ENCODE results near the gene FXYD2. TPM values are rescaled to one million over a fixed set of nuclear protein-coding genes. Genes with fewer than 3 reads are reported as not detected.
A peak's percentile ranks its signal among the peaks of the same experiment; 100 is the strongest.

Gene FXYD2
- total RNA-seq, 5 donors from 2014 or later (not counting 1 experiment from before 2014, with no cell fraction given): 4.3 to 26.0 (median 14.7) TPM

DNA sequence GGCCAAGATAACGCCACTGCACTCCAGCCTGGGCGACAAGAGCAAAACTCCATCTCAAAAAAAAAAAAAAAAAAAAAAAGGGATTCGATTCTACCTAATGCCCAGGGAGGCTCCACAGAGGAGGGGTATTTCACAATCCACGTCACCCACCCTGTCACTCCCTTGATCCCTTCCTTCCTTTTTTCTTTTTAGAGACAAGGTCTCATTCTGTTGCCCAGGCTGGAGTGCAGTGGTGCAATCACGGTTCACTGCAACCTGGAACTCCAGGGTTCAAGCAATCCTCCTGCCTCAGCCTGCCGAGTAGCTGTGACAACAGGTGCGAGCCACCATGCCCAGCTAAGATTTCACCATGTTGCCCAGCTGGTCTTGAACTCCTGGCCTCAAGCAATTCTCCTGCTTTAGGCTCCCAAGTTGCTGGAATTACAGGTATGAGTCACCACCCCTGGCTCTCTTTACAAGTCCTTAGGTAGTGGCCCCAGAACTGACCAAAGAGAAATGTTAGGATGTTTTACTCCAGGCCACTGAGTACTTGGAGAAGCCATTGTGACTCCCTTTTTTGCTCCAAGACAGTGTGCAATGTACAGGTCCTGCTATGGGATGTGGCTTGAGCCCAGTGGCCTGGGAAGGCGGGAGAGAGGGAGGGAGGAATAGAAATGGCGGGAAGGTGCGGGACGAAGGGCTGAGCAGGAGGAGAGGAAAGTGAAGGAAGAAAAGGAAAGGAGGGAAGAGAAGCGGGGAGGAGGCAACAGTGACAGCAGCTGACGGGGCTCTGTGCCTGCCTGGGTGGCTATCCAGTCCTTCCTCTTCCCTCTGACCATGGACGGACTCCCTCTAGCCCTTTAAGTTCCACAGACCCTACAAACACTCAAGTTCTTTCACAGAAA lies 11.8 kb upstream of the FXYD2 start:
- Mint-ChIP-seq H3K9me3 (no peaks in the 10 kb centered on the region), H3K27ac (no peak overlapping the region), H3K36me3 (no peaks in the 10 kb centered on the region), H3K27me3 (peaks cover 0 to 4% of the 10 kb centered on the region in 2 donors), H3K4me1 (peaks cover 0 to 8% (median 5%) of the 10 kb centered on the region in 3 donors), H3K4me3 (no peak overlapping the region)
- Histone ChIP-seq H3K9me3 (no peaks in the 10 kb centered on the region), H3K4me3 (ENCODE audit: control insufficient read depth in 1 of 2, extremely low read depth in 1 of 2, low read length in 1 of 2) (no peak overlapping the region), H3K27ac (ENCODE audit: low read length) (no peak overlapping the region), H3K4me1 (ENCODE audit: control insufficient read depth in 1 of 2, extremely low read depth in 1 of 2, insufficient read depth in 2 of 2, low read length in 2 of 2) (peaks cover 0 to 16% of the 10 kb centered on the region in 2 experiments), H3K36me3 (ENCODE audit: control insufficient read depth in 2 of 2, extremely low read depth in 1 of 2, insufficient read depth in 1 of 2, low read length in 1 of 2) (no peaks in the 10 kb centered on the region), H3K27me3 (replicated peaks in 1 of 2; ENCODE audit: control insufficient read depth in 2 of 2, extremely low read depth in 1 of 2, insufficient read depth in 2 of 2, low read length in 1 of 2) (peaks cover 0 to 30% of the 10 kb centered on the region in 2 experiments)
- CTCF ChIA-PET: interaction anchor here in 1 of 2 donors (0.5 to 0.6 kb wide), 2 partner anchors 40 to 891 kb away, joined by 3 to 4 read pairs; partner anchors contain the start of gene FXYD6
- 84% methylated on average over 4 of the region's 14 CpGs for WGBS (ENCODE audit: insufficient coverage)
- no peak for ATAC-seq (replicated peaks in 1 of 4)
- no peak for DNase-seq
- POLR2A ChIA-PET: no interaction called here

DNA sequence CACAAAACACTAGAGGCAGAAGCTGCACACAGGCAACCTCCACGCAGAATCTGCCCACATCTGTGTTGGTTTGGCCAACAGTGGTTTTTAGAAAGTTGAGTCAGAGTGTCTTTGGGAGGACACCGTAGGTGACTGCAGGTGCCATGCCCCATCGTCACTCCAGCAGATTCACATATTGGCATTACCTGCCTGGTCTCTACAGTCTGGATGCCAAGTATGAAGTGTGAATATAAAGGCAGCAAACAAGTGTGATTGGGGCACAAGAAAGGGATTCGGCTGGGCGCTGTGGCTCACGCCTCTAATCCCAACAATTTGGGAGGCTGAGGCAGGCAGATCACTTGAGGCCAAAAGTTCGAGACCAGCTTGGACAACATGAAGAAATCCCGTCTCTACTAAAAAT lies 11.0 kb upstream of the FXYD2 start:
- WGBS (ENCODE audit: insufficient coverage): 85% methylated on average over 6 of the region's 8 CpGs
- Mint-ChIP-seq H3K27ac (no peak overlapping the region), H3K4me3 (no peak overlapping the region), H3K9me3 (no peaks in the 10 kb centered on the region), H3K36me3 (no peaks in the 10 kb centered on the region), H3K27me3 (peaks cover 0 to 4% of the 10 kb centered on the region in 2 donors), H3K4me1 (peaks cover 7 to 16% (median 12%) of the 10 kb centered on the region in 3 donors)
- CTCF ChIA-PET: no interaction called here
- no peak overlapping the region for H3K27ac ChIP-seq (ENCODE audit: low read length)
- H3K4me3 ChIP-seq (ENCODE audit: control insufficient read depth in 1 of 2, extremely low read depth in 1 of 2, low read length in 1 of 2): no peak overlapping the region
- POLR2A ChIA-PET: no interaction called here
- peaks cover under 1 to 24% of the 10 kb centered on the region in 2 experiments for H3K4me1 ChIP-seq (ENCODE audit: control insufficient read depth in 1 of 2, extremely low read depth in 1 of 2, insufficient read depth in 2 of 2, low read length in 2 of 2)
- H3K27me3 ChIP-seq (replicated peaks in 1 of 2; ENCODE audit: control insufficient read depth in 2 of 2, extremely low read depth in 1 of 2, insufficient read depth in 2 of 2, low read length in 1 of 2): peaks cover 0 to 30% of the 10 kb centered on the region in 2 experiments
- no peak for ATAC-seq (replicated peaks in 1 of 4)
- H3K9me3 ChIP-seq: no peaks in the 10 kb centered on the region
- no peak for DNase-seq
- no peaks in the 10 kb centered on the region for H3K36me3 ChIP-seq (ENCODE audit: control insufficient read depth in 2 of 2, extremely low read depth in 1 of 2, insufficient read depth in 1 of 2, low read length in 1 of 2)

DNA sequence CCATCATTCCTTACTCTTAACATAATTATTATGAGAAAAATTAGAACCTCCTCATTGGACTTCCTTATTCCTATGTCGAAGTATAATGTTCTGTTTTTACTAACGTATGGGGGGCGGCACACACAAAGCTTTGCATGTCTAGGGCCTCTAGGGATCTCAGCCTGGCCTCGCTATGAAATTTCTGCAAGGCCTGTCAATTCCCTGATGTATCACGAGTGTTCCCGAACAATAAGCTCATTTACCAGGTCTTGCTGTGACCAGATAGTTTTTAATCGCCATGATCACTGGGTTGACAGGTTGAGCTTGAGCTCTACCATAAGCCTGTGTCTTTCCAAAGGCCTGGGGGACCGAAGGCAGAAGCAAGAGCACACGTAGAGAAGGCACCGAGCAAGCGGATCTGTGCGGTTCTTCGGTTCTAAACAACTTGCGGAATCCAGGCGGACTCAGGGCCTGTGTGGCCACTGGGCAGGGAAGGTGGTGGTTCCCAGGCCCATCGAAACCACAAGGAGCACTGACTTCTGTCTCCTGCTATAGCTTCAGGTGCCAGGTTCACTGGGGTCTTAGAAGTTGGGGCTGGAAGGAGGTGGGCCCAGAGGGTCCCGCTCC lies 10.4 kb upstream of the FXYD2 start:
- Mint-ChIP-seq H3K9me3 (no peaks in the 10 kb centered on the region), H3K36me3 (no peaks in the 10 kb centered on the region), H3K27ac (no peak overlapping the region), H3K4me1 (peaks cover 13 to 22% (median 19%) of the 10 kb centered on the region in 3 donors), H3K27me3 (peaks cover 0 to 4% of the 10 kb centered on the region in 2 donors), H3K4me3 (no peak overlapping the region)
- peaks cover 0 to 24% of the 10 kb centered on the region in 2 experiments for H3K27me3 ChIP-seq (replicated peaks in 1 of 2; ENCODE audit: control insufficient read depth in 2 of 2, extremely low read depth in 1 of 2, insufficient read depth in 2 of 2, low read length in 1 of 2)
- H3K4me1 ChIP-seq (ENCODE audit: control insufficient read depth in 1 of 2, extremely low read depth in 1 of 2, insufficient read depth in 2 of 2, low read length in 2 of 2): peaks cover 2 to 30% of the 10 kb centered on the region in 2 experiments
- CTCF ChIA-PET: interaction anchor here in 1 of 2 donors (1.0 kb wide), 1 partner anchor 217 kb away, joined by 3 read pairs; no protein-coding TSS in a partner anchor
- no peak overlapping the region for H3K4me3 ChIP-seq (ENCODE audit: control insufficient read depth in 1 of 2, extremely low read depth in 1 of 2, low read length in 1 of 2)
- WGBS (ENCODE audit: insufficient coverage): 94% methylated on average over 15 of the region's 17 CpGs
- no peak for ATAC-seq (replicated peaks in 1 of 4)
- H3K36me3 ChIP-seq (ENCODE audit: control insufficient read depth in 2 of 2, extremely low read depth in 1 of 2, insufficient read depth in 1 of 2, low read length in 1 of 2): no peaks in the 10 kb centered on the region
- no peak overlapping the region for H3K27ac ChIP-seq (ENCODE audit: low read length)
- DNase-seq: no peak
- POLR2A ChIA-PET: no interaction called here
- no peaks in the 10 kb centered on the region for H3K9me3 ChIP-seq

- CTCF ChIA-PET: interaction anchor here (0.9 to 1.0 kb wide), 2 partner anchors 17 to 218 kb away, joined by 3 read pairs; no protein-coding TSS in a partner anchor
- no peak for DNase-seq
- POLR2A ChIA-PET: no interaction called here
Measured at GRCh38 chr11:117834068-117834810, 9.7 kb upstream of the FXYD2 start.

GRCh38 chr11:117833401-117833891 lies 8.9 kb upstream of the FXYD2 start:
- ATAC-seq (replicated peaks in 1 of 4) (no peak), DNase-seq (no peak)
- Mint-ChIP-seq H3K4me3 (no peak overlapping the region), H3K36me3 (no peaks in the 10 kb centered on the region), H3K27me3 (peaks cover 0 to 4% of the 10 kb centered on the region in 2 donors), H3K4me1 (peaks cover 18 to 35% (median 30%) of the 10 kb centered on the region in 3 donors), H3K9me3 (no peaks in the 10 kb centered on the region), H3K27ac (no peak overlapping the region)
- POLR2A ChIA-PET: no interaction called here
- Histone ChIP-seq H3K27me3 (replicated peaks in 1 of 2; ENCODE audit: control insufficient read depth in 2 of 2, extremely low read depth in 1 of 2, insufficient read depth in 2 of 2, low read length in 1 of 2) (peaks cover 0 to 30% of the 10 kb centered on the region in 2 experiments), H3K4me3 (ENCODE audit: control insufficient read depth in 1 of 2, extremely low read depth in 1 of 2, low read length in 1 of 2) (no peak overlapping the region), H3K27ac (ENCODE audit: low read length) (no peak overlapping the region), H3K4me1 (ENCODE audit: control insufficient read depth in 1 of 2, extremely low read depth in 1 of 2, insufficient read depth in 2 of 2, low read length in 2 of 2) (peaks cover 2 to 44% of the 10 kb centered on the region in 2 experiments), H3K9me3 (no peaks in the 10 kb centered on the region), H3K36me3 (ENCODE audit: control insufficient read depth in 2 of 2, extremely low read depth in 1 of 2, insufficient read depth in 1 of 2, low read length in 1 of 2) (no peaks in the 10 kb centered on the region)
- WGBS (ENCODE audit: insufficient coverage): 96% methylated on average over 6 of the region's 7 CpGs
- CTCF ChIA-PET: interaction anchor here in 1 of 2 donors (0.9 kb wide), 1 partner anchor 16 kb away, joined by 3 read pairs; no protein-coding TSS in a partner anchor

More at GRCh38 chr11:117834068-117834810, 9.7 kb upstream of the FXYD2 start:
- Mint-ChIP-seq H3K9me3 (no peaks in the 10 kb centered on the region), H3K4me3 (no peak overlapping the region), H3K36me3 (no peaks in the 10 kb centered on the region), H3K27me3 (peaks cover 0 to 4% of the 10 kb centered on the region in 2 donors), H3K27ac (peak overlapping the region in 1 of 2 donors; percentile 73), H3K4me1 (peaks cover 13 to 29% (median 23%) of the 10 kb centered on the region in 3 donors)
- 82% methylated on average over 3 of the region's 6 CpGs for WGBS (ENCODE audit: insufficient coverage)
- Histone ChIP-seq H3K4me1 (ENCODE audit: control insufficient read depth in 1 of 2, extremely low read depth in 1 of 2, insufficient read depth in 2 of 2, low read length in 2 of 2) (peaks cover 2 to 37% of the 10 kb centered on the region in 2 experiments), H3K27me3 (replicated peaks in 1 of 2; ENCODE audit: control insufficient read depth in 2 of 2, extremely low read depth in 1 of 2, insufficient read depth in 2 of 2, low read length in 1 of 2) (peaks cover 0 to 24% of the 10 kb centered on the region in 2 experiments), H3K4me3 (ENCODE audit: control insufficient read depth in 1 of 2, extremely low read depth in 1 of 2, low read length in 1 of 2) (no peak overlapping the region), H3K27ac (ENCODE audit: low read length) (no peak overlapping the region), H3K36me3 (ENCODE audit: control insufficient read depth in 2 of 2, extremely low read depth in 1 of 2, insufficient read depth in 1 of 2, low read length in 1 of 2) (no peaks in the 10 kb centered on the region), H3K9me3 (no peaks in the 10 kb centered on the region)
- no peak for ATAC-seq (replicated peaks in 1 of 4)

Measured in T-cell (primary cell).